ENCODE data around the gene PRRC2C.
"Not testable (repeated sequence)": the region's sequence is repeated elsewhere in the genome, so short reads cannot be mapped to it uniquely, and the experiment has no call there.

Gene PRRC2C

DNA sequence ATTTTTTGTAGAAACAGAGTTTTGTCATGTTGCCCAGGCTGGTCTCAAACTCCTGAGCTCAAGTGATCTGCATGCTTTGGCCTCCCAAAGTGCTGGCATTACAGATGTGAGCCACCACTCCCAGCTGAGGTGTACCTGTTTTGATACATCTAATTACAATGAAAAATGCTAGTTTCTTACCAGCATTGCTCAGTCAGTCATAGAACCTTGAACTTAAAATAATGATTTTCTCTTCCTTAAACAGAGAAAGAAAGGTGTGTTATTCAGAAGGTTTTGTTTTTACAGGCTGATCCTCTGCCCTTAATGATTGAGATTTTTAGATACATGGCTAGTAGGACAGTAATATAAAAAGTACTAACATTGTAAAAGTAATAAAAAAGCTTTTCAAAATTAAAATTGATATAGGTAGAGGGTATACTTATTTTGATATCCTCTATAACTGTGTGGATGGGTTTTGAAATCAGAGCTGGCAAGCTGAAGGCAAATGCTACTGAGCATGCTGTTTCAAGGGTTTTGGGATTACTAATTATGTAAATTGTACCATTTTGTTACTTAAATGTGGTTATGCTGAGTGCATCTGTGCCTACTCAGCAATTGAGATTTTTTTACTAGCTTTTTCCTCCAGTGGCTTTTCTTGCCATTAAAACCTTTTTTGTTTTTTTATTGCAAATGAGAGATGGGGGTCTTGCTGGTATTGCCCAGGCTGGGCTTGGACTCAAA, 16.1 kb downstream of the PRRC2C start:
- no peak for DNase-seq

DNA sequence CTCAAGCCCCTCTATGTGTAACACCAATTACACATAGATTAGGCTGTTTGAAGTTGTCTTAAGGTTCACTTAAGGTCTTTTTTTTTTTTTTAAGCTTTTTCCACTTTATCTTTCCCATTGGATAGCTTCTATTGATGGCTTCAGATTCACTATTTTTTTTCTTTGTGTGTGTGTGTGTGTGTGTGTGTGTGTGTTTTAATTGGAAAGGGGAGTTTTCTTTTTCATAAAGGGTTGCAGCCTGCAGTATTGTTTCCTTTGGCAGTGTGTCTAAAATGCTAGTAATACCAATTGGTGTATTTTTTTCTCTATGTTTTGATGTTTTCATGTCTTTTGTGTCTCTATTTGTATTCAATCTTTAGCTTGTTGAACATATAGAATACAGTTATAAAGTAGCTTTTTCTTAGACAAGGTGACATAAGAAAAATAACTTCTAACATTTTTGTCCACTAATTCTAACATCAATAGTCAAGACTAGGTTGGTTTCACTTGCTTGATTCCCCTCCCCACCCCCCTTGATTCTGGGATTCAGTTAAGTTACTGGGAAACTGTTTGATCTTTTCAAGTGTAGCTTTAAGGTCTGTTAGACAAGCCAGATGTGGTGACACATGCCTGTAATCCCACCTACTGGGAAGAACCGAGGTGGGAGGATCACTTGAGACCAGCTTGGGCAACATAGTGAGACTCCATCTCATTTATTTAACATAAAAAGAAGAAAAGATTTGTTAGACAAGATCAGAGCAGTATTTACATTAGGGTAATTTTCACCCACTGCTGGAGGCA, 21.4 kb downstream of the PRRC2C start:
- DNase-seq: no peak

DNA sequence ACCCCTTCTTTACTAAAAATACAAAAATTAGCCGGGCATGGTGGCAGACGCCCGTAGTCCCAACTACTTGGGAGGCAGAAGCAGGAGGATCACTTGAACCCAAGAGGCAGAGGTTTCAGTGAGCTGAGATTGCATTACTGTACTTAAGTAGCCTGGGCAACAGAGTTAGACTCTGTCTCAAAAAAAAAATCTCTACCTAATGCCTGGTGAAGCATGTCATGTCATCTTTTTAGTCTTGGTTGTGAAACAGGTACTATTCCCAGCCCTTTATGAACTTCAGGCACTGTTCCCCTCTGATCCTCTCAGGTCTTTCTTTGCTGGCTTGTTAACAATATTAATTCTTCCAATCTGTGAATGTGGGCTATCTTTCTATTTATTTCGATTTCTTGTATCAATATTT, 22.1 kb downstream of the PRRC2C start:
- DNase-seq: no peak

DNA sequence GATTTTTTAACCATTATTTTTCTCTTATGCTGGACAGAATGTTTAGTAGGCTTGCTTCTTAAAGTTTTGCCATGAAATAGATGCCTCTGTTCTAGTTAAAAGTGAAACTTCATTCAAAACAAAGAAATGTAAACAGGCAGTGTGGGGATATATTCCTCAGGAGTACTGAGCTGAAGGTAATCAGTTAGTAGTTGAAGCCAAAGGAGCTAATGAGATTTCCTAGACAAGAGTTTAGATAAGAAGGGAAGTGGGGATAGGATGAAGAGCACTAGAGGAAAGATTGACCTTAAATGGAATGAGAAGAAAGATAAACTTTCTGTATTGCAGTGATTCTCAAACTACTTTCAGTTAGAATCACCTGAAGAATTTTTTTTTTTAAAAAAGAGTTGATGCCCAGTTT, 23.9 kb downstream of the PRRC2C start:
- DNase-seq: no peak

DNA sequence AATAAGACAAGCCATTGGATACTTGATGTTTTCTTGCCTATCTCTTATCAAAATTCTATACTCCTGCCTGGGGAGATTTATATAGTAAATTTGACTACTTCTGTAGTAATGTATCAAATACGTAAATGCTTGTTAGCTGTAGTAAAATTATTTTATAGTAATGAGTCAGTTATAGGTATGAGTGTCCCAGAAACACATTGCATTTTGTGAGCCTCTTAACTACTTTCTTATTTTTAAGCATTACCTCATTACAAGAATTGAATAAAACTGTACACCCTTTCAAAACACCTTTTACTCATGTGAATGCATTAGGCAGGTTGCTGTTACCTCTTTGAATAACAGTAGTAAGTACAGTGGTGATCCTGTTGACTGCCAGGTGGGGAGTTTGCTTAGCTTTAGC, 28.4 kb downstream of the PRRC2C start:
- DNase-seq: no peak

DNA sequence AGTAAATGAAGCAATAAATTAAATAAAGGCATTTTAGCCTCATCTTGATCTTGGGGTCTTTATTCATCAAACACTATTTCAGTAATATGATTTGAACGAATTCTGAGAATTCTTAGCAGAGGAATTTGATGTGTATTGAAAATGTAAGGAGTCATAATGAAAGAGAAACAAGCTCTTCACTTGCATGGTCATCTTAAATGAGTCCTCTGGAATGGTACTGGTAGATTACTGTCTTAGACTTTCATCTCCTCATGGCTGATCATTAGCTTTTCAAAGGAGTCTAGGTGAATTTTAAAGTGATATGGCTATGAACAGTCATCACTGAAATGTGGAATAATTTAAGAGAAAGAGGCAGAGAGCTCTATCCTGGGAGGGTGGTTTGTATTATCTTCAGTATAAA, 30.0 kb downstream of the PRRC2C start:
- no peak for DNase-seq

DNA sequence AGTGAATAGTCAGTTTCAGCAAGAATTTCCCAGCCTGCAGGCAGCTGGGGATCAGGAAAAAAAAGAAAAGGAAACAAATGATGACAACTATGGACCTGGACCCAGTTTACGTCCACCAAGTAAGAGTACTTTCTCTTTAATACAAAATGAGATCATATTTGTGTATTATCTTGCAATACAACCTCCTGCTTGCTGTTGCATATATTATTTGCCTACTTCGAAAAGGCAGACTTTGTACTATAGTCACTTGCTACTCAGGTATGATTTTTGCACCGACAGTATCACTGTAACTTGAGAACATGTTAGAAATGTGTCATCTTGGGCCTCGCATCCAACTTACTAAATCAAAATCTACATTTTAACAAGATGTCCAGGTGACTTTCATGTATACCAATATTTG, 30.4 kb downstream of the PRRC2C start:
- no peak for DNase-seq

DNA sequence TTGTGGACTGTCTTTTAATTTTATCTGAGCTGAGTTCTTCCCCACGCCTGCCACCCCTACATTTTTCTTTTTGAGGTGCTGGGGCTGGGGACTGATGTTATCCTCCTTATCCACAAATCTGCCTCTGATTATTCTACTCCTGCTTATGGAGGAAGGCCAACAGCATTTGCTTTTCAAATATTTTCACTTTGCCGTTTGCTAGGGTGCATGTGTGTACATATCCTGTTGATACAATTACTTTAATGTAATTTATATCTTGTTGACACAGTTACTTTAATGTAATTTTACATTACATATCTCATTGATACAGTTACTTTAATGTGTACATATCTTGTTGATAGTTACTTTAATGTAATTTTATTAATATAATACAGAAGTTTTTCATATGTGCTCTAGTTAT, 36.2 kb downstream of the PRRC2C start:
- DNase-seq: no peak

DNA sequence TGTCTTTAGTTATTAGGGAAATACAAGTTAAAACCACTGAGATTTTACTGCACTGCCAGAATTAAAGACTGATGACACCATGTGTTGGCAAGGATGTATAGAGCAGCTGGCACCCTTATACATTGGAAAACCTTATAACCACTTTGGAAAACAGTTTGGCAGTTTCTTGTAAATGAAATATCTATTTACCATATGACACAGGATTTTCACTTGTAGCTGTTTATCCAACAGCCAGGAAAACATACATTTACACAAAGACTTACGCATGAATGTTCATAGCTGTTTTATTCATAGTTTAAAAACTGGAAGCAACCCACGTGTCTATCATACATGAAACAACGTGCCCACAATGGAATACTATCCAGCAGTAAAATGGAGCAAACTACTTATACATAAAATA, 45.3 kb downstream of the PRRC2C start:
- DNase-seq: no peak

DNA sequence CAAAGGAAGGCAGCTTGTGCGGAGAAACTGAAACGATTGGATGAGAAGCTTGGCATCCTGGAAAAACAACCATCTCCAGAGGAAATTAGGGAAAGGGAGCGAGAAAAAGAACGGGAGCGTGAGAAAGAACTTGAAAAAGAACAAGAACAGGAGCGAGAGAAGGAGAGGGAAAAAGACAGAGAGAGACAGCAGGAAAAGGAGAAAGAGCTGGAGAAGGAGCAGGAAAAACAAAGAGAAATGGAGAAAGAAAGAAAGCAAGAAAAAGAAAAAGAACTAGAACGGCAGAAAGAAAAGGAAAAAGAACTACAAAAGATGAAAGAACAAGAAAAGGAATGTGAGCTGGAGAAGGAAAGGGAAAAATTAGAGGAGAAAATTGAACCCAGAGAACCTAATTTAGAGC, 47.2 kb downstream of the PRRC2C start:
- no peak for DNase-seq

DNA sequence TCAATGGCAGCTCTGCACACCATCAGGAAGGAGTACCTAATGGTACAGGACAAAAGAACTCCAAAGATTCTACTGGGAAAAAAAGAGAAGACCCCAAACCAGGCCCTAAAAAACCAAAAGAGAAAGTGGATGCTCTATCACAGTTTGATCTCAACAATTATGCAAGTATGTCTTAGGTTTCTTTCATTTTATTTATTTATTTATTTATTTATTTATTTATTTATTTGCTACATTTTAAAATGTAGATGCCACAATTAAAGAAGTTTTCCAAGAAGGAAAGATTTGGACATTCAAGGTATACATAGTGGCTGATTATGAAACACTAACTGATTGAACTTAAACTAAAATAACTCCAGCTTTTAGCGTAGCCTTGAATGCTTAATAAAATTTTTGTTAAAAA, 60.2 kb downstream of the PRRC2C start:
- no peak for DNase-seq

DNA sequence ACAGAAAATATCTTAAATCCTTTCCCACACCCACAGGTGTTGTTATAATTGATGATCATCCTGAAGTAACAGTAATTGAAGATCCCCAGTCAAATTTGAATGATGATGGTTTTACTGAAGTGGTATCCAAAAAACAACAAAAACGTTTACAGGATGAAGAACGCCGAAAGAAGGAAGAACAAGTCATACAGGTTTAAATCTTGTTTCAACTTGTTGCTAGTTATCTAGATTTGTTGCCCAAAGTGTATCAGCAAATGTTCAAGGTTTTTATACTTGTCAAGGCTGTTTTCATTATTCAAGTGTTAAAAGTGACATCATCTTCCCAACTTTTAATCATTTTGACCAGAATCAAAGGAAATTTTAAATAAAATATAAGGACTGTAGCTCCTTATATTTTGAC, 64.7 kb downstream of the PRRC2C start:
- no peak for DNase-seq

DNA sequence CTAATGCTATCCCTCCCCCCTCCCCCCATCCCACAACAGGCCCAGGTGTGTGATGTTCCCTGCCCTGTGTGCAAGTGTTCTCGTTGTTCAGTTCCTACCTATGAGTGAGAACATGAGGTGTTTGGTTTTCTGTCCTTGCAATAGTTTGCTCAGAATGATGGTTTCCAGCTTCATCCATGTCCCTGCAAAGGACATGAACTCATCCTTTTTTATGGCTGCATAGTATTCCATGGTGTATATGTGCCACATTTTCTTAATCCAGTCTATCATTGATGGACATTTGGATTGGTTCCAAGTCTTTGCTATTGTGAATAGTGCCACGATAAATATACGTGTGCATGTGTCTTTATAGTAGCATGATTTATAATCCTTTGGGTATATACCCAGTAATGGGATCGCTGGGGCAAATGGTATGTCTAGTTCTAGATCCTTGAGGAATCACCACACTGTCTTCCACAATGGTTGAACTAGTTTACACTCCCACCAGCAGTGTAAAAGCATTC, 65.3 kb downstream of the PRRC2C start:
- not testable (repeated sequence) for DNase-seq

DNA sequence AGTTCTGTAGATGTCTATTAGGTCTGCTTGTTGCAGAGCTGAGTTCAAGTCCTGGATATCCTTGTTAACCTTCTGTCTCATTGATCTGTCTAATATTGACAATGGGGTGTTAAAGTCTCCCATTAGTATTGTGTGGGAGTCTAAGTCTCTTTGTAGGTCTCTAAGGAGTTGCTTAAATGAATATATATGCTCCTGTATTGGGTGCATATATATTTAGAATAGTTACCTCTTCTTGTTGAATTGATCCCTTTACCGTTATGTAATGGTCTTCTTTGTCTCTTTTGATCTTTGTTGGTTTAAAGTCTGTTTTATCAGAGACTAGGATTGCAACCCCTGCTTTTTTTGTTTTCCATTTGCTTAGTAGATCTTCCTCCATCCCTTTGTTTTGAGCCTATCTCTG, 68.6 kb downstream of the PRRC2C start:
- DNase-seq: not testable (repeated sequence)

DNA sequence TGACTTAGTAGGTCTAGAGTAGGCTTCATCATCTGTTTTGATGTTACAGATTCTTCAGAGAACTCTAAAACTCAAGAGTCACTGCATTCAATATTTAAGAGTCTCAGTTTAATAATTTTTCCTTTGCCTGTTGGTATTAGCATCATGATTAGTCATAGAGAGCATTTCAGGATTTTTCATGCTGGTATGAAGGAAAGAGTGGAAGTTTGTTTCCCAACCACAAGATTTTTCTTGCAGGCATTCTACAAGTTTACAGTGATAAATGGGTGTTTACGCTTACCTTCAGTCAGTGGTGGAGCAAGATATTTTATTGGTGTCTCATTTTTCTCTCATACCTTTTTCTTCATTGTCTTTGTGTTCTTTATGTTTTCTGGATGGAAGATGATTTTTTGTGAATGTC, 78.3 kb downstream of the PRRC2C start:
- no peak for DNase-seq

DNA sequence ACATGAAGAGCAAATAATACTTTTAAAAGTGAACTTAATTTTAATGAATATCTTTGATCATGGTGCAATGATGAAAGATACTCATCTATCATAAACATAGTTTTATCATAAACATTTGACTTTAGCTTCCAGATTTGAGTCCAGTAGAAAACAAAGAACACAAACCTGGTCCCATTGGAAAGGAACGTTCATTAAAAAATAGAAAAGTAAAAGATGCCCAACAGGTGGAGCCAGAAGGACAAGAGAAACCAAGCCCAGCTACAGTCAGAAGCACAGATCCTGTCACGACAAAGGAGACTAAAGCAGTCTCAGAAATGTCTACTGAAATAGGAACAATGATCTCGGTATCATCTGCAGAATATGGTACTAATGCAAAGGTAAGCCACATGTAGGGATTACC, 81.1 kb downstream of the PRRC2C start:
- DNase-seq: no peak

DNA sequence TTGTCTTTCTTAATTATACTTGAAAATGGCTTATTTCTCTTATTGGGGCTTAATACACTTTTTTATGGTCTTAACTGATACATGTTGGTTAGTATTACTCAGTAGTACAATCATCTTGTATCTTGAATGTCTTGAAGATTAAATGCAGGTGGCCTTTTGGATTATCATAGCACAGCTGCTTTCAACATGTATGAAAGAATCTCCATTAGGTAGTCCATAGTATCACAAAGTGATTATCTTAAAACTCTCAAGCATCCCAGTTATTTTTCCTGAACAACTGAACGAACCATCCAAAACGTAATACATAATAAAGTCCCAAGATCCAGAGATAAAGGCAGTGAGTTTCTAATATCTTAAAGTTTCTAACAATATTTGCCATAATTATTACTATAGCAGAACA, 85.0 kb downstream of the PRRC2C start:
- no peak for DNase-seq

DNA sequence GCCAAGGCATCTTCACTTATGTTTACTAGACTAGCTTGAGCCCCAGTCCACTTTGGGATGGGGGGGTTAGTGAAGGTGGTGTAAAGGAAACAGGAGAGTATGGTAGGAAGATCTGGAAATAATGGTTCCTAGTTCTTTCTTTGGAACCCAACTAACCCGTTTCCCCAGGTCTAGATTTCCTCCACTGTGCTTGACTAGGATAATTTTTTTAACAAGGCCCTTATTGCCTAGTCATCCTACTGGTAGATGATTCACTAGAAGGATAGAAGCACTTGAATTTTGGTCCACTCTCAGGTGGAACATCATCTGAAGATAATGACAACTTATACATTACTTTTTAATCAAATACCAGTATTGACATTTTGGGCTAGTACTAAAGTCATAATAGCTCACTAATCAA, 90.8 kb downstream of the PRRC2C start:
- no peak for DNase-seq

DNA sequence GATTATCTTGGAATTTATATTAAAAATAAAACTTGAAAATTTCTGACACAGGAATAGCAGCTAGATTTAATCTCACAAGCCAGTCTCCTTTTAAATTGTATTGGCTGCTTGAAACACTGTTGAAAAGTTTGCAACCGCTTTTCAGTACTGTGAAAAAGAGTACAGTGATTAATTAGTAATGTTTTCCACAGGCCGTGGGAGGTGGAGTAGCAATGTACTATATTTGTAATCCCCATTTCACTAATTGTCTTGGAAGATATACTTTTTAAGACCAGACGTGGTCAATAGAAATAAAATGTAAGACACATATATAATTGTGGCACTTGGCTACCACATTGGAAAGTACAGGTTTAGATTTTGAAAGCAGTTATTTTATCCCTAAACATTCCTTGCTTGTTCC, 95.9 kb downstream of the PRRC2C start:
- no peak for DNase-seq

DNA sequence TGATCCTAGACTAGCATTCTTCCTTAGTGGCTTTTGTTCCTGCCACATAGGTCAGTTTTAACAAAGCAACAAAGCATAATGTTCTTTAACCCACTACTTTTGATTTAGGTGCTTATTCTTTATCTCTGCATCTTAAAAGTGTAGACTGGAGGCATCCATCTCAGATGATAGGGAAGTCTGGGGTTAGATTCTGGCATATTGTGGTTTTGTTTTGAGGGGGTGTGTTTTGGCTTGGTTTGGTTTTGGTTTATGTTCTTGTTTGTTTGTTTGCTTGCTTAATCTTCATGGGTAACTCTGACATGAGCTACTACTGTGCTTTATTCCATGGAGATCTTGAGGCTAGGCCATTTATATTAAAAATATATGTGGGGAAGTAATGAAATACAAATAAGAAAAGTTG, 96.4 kb downstream of the PRRC2C start:
- DNase-seq: no peak

DNA sequence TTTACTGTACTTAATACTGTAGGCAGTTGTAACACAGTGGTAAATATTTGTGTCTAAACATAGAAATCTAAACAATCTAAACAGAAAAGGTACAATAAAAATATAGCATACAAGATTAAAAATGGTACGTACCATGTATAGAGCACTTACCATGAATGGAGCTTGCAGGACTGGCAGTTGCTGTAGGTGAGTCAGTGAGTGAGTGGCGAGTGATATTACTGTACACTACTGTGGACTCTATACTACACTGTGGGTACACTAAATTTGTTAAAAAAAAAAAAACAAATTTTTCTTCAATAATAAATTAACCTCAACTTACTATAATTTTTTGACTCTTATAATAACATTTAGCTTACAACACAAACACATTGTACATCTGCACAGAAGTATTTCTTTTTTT, 97.3 kb downstream of the PRRC2C start:
- no peak for DNase-seq

DNA sequence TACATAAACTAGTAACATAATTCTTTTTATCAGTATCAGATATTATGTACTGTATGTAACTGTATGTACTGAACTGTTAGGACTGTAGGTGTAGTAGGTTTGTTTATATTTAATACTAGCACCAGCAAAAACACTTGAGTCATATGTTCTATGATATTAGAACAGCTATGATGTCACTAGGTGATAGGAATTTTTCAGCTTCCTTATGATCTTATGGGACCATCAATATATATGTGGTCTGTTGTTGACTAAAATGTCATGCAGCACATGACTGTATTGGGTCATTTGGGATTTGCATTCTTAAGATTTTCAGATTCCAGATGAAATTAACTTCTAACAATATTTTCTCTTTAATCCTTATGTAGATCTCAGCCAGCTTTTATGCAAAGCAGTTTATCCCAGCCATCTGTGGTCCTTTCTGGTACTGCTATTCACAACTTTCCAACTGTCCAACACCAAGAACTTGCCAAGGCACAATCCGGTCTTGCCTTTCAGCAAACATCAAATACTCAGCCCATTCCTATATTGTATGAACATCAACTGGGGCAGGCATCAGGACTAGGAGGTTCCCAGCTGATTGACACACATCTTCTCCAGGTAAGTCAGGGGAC, 98.4 kb downstream of the PRRC2C start:
- DNase-seq: no peak

DNA sequence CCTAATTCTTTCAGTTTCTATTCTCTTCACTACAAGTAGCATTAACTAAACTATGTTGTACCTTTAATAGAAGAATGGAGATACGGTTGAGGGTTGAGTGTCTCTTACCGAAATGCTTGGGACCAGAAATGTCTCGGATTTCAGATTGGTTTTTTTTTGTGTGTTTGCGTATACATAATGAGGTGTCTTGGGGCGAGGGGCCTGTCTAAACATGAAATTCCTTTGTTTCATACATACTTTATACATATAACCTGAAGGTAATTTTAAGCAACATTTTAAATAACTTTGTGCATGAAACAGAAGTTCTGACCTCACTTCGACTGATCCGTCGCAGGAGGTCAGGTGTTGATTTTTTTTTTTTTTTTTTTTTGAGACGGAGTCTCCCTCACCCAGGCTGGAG, 100.4 kb downstream of the PRRC2C start:
- DNase-seq: no peak

DNA sequence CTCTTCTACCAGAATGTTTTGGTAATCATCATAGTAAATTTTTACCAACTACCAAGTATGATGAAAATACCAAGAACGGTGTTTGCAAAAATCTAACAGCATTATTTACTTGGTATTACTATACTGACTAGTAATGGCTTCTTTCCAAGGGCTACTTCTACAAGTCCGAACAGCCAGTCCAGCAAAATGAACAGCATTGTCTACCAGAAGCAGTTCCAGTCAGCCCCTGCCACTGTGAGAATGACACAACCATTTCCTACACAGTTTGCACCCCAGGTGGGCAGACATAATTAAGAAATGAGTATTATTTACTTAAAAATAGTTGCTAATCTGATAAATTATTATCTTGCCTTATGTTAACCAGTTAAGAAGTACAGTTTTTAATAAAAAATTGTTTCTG, 102.9 kb downstream of the PRRC2C start:
- DNase-seq: no peak

All from CD4-positive, alpha-beta T cell treated with Interleukin-12 subunit alpha and Interleukin-12 subunit beta, for 1 hour (primary cell).